ENCODE results near the gene GIPC3. TPM values are rescaled to one million over a fixed set of nuclear protein-coding genes. Genes with fewer than 3 reads are reported as not detected.

Gene GIPC3
- total and polyA plus RNA-seq, 12 donors, result 0.33 to 5.9 (median 3.2) TPM

- DNase-seq, result peak in 5 of 7 donors; percentile 34 to 76 (median 59)
- Histone ChIP-seq H3K36me3 (replicated peaks in 1 of 2) (peaks cover 0 to 14% of the 10 kb centered on the region in 2 donors), H3K4me1 (replicated peaks in 1 of 2) (peaks cover 31 to 51% of the 10 kb centered on the region in 2 donors), H3K9me3 (replicated peaks in 1 of 3) (no peaks in the 10 kb centered on the region), H3K27me3 (no peaks in the 10 kb centered on the region), H3K27ac (peak overlapping the region in 4 of 5 donors; percentile 74 to 94 (median 80)), H3K4me3 (no peak overlapping the region)
- intact Hi-C loops (cut with DNase I), result no loop called here
- TF ChIP-seq POLR2A (IDR thresholded peaks at IDR 0.05), result no peak
- TF ChIP-seq, protein P1, sequence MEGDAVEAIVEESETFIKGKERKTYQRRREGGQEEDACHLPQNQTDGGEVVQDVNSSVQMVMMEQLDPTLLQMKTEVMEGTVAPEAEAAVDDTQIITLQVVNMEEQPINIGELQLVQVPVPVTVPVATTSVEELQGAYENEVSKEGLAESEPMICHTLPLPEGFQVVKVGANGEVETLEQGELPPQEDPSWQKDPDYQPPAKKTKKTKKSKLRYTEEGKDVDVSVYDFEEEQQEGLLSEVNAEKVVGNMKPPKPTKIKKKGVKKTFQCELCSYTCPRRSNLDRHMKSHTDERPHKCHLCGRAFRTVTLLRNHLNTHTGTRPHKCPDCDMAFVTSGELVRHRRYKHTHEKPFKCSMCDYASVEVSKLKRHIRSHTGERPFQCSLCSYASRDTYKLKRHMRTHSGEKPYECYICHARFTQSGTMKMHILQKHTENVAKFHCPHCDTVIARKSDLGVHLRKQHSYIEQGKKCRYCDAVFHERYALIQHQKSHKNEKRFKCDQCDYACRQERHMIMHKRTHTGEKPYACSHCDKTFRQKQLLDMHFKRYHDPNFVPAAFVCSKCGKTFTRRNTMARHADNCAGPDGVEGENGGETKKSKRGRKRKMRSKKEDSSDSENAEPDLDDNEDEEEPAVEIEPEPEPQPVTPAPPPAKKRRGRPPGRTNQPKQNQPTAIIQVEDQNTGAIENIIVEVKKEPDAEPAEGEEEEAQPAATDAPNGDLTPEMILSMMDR (IDR thresholded peaks at IDR 0.05), result no peak
- WGBS, 4 donors, result 40 to 62% (median 47%) methylated on average over 8 to 21 of the region's 21 CpGs
Observed at GRCh38 chr19:3608750-3609322, 23.6 kb downstream of the GIPC3 start.

- peak in 3 of 7 donors; percentile 23 to 57 (median 26) for DNase-seq
- intact Hi-C loops (cut with DNase I), result loop anchor here in 1 of 2 donors (5.0 kb wide), 1 partner anchor 63 kb away; no protein-coding TSS in a partner anchor
- Histone ChIP-seq H3K4me1 (replicated peaks in 1 of 2) (peaks cover 26 to 47% of the 10 kb centered on the region in 2 donors), H3K4me3 (no peak overlapping the region), H3K27ac (peak overlapping the region in 3 of 5 donors; percentile 52 to 94 (median 78)), H3K36me3 (replicated peaks in 1 of 2) (peaks cover 0 to 14% of the 10 kb centered on the region in 2 donors), H3K27me3 (no peaks in the 10 kb centered on the region), H3K9me3 (replicated peaks in 1 of 3) (no peaks in the 10 kb centered on the region)
- 71 to 78% (median 73%) methylated on average over 17 to 24 of the region's 24 CpGs for WGBS, 4 donors
- no peak for TF ChIP-seq POLR2A (IDR thresholded peaks at IDR 0.05)
Observed at GRCh38 chr19:3609779-3610719, 24.8 kb downstream of the GIPC3 start.

DNA sequence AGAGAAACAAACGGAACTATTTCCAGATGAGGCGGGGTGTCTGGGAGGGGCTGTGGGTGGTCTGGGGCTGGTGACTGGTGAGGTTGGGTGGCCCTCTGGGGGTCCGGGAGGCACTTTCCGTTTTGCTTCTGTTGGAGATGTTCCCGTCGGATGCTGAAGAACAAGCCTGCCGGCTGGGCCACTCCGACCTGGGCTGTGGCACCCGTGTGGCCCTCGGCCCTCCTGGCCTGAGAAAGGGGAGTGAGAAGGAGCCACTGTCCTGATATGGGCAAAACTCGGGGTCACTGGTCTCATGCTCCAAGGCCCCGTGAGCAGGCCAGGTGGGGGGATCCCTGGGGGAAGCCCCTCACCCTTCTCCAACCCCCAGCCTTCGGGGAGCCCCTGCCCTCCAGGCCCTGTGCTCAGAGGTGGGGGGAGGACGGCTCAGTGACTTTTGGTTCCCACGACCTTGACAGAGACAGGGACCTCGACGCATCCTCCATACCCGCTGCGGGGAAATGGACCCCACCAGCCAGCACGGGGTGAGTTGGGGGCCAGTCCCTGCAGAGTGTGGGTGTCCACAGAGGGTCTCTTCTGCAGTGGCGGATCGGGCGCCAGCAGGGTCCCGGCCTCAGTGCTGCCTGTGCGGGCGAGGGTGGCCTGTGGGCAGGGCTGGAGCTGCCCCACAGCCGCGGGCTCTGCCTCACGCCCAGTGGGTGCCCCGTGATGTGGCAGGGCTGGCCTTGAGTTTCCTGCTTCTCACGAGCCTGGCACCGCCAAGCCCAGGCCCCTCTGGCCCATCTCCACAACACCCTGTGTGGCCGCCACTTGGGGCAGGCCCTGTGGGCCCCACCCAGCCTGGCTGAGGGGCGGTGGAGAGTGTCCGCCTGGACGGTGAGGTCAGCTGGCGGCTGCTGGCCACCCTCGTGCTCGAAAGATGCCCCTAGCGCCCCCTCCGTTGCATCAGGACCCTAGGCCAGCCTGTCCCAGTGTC lies 25.8 kb downstream of the GIPC3 start:
- intact Hi-C loops (cut with DNase I), result loop anchor here in 1 of 2 donors (5.0 kb wide), 1 partner anchor 64 kb away; no protein-coding TSS in a partner anchor
- Histone ChIP-seq H3K9me3 (replicated peaks in 1 of 3) (no peaks in the 10 kb centered on the region), H3K27ac (peak overlapping the region in 1 of 5 donors; percentile 11), H3K4me3 (no peak overlapping the region), H3K27me3 (no peaks in the 10 kb centered on the region), H3K36me3 (replicated peaks in 1 of 2) (peaks cover 0 to 15% of the 10 kb centered on the region in 2 donors), H3K4me1 (replicated peaks in 1 of 2) (peaks cover 26 to 40% of the 10 kb centered on the region in 2 donors)
- TF ChIP-seq, protein P1 (IDR thresholded peaks at IDR 0.05), result no peak
- TF ChIP-seq POLR2A (IDR thresholded peaks at IDR 0.05), result no peak
- 85 to 91% (median 89%) methylated on average over 10 to 41 of the region's 41 CpGs for WGBS, 4 donors
- peak in 1 of 7 donors; percentile 22 for DNase-seq

GRCh38 chr19:3611841-3612240 lies 26.6 kb downstream of the GIPC3 start:
- no peak overlapping the region for H3K27ac ChIP-seq
- intact Hi-C loops (cut with DNase I), result loop anchor here in 1 of 2 donors (5.0 kb wide), 1 partner anchor 65 kb away; no protein-coding TSS in a partner anchor
- peaks cover 0 to 18% of the 10 kb centered on the region in 2 donors for H3K36me3 ChIP-seq (replicated peaks in 1 of 2)
- H3K4me1 ChIP-seq (replicated peaks in 1 of 2), result peaks cover 26 to 35% of the 10 kb centered on the region in 2 donors
- DNase-seq, result peak in 1 of 7 donors; percentile 22
- no peaks in the 10 kb centered on the region for H3K27me3 ChIP-seq
- TF ChIP-seq POLR2A (IDR thresholded peaks at IDR 0.05), result no peak
- TF ChIP-seq, protein P1 (IDR thresholded peaks at IDR 0.05), result no peak
- H3K9me3 ChIP-seq (replicated peaks in 1 of 3), result no peaks in the 10 kb centered on the region
- WGBS, 4 donors, result 95 to 98% (median 96%) methylated on average over 33 to 36 of the region's 36 CpGs
- H3K4me3 ChIP-seq, result no peak overlapping the region

Data from adrenal gland (tissue), 12 donors.